GM12878 (cell line): ENCODE data around the gene NFATC2. TPM values are rescaled to one million over a fixed set of nuclear protein-coding genes. Genes with fewer than 3 reads are reported as not detected.

Experiments used
- ATAC-seq: fragments of 200-7000 bp; cut with Tn5 transposase; 3 replicates; pipeline ENCODE4 v1.9.1; 2020; ENCODE audit warnings: mild to moderate bottlenecking, moderate library complexity
- BruUV-seq: library from RNA; stranded (reverse); fragments of 400-500 nt; replicated peaks from 2 replicates; lab custom pipeline; 2021; lab: Mats Ljungman, UMichigan
- CTCF ChIA-PET: fragments of 300-600 bp; sonication (Branson Sonifier 250); formaldehyde crosslinking; extraction: SDS; loops from one replicate; lab custom pipeline; 2021; ENCODE audit warnings: inconsistent platforms; lab: Yijun Ruan, JAX
- POLR2A ChIA-PET: fragments of 350-600 bp; formaldehyde crosslinking; extraction: SDS; loops from one replicate; lab custom pipeline; 2021; ENCODE audit warnings: inconsistent platforms; lab: Charles Lee
- RAD21 ChIA-PET: fragments of 300-600 bp; sonication (Branson Sonifier 250); formaldehyde crosslinking; loops from one replicate; lab custom pipeline; 2023; ENCODE audit warnings: antibody characterized with exemption; ENCODE audit not compliant: unreplicated experiment; lab: Charles Lee
- SMC1A ChIA-PET: fragments of 300-600 bp; sonication (Branson Sonifier 250); formaldehyde crosslinking; loops from one replicate; lab custom pipeline; 2023; ENCODE audit not compliant: unreplicated experiment, uncharacterized antibody; lab: Charles Lee
- DNase-seq: peaks from one replicate; pipeline ENCODE4 v3.0.0-alpha.2; 2011; ENCODE audit warnings: low read depth, low spot score
- FAIRE-seq: peaks from 3 replicates; lab custom pipeline; 2011; peaks lifted over from hg19 to GRCh38; lab: Jason Lieb, UNC
- H2AFZ ChIP-seq: 2 replicates; pipeline ENCODE4 v1.6.0; 2011; ENCODE audit warnings: low read depth, low read length, control low read depth; ENCODE audit not compliant: control insufficient read depth
- H3K27ac ChIP-seq: 2 replicates; pipeline ENCODE4 v1.5.1; 2011; ENCODE audit warnings: control low read depth; ENCODE audit not compliant: control insufficient read depth, insufficient read depth
- H3K27me3 ChIP-seq, 2 experiments: replicated peaks in 1 of 2; 2 replicates each; pipeline versions ENCODE4 v1.6.0 to v1.6.1; 2011; ENCODE audit warnings: low read length in 1 of 2; ENCODE audit not compliant: control insufficient read depth in 2 of 2, insufficient read depth in 2 of 2
- H3K36me3 ChIP-seq, 2 experiments: 2 replicates each; pipeline ENCODE4 v1.5.1; 2011; ENCODE audit warnings: low read length in 1 of 2; ENCODE audit not compliant: control insufficient read depth in 2 of 2, insufficient read depth in 2 of 2
- H3K4me1 ChIP-seq: 2 replicates; pipeline ENCODE4 v1.6.1; 2011; ENCODE audit warnings: mild to moderate bottlenecking, low read length, moderate library complexity, mixed read lengths; ENCODE audit not compliant: control insufficient read depth, insufficient read depth
- H3K4me2 ChIP-seq: 2 replicates; pipeline ENCODE4 v1.6.0; 2011; ENCODE audit warnings: control low read depth; ENCODE audit not compliant: control insufficient read depth, insufficient read depth
- H3K4me3 ChIP-seq: fragments of 200-600 bp; sonication (generic); 2 replicates; pipeline ENCODE4 v1.5.1; 2016
- H3K79me2 ChIP-seq: 2 replicates; pipeline ENCODE4 v1.6.0; 2011; ENCODE audit warnings: low read length; ENCODE audit not compliant: control insufficient read depth, insufficient read depth
- H3K9ac ChIP-seq: 2 replicates; pipeline ENCODE4 v1.8.0; 2011; ENCODE audit warnings: low read length, control low read depth, mixed read lengths; ENCODE audit not compliant: control insufficient read depth, insufficient read depth
- H3K9me3 ChIP-seq: replicated peaks from 3 replicates; pipeline ENCODE4 v1.5.1; 2011; ENCODE audit warnings: mild to moderate bottlenecking, low read length; ENCODE audit not compliant: control insufficient read depth, insufficient read depth
- H4K20me1 ChIP-seq: 2 replicates; pipeline ENCODE4 v1.6.0; 2011; ENCODE audit not compliant: control insufficient read depth, insufficient read depth
- MYC ChIP-seq: IDR thresholded peaks from 2 replicates; pipeline ENCODE4 v1.6.1; 2011; ENCODE audit warnings: mild to moderate bottlenecking, low read length, moderate library complexity, inconsistent platforms; ENCODE audit not compliant: insufficient read depth, insufficient replicate concordance, insufficient read length, severe bottlenecking
- PAX8 ChIP-seq: fragments of 450-650 bp; IDR thresholded peaks from 2 replicates; pipeline ENCODE4 v1.6.1; 2017; ENCODE audit warnings: mild to moderate bottlenecking, moderate library complexity
- TCF3 ChIP-seq: IDR thresholded peaks from 2 replicates; pipeline ENCODE4 v1.6.1; 2012; ENCODE audit warnings: low read depth, mild to moderate bottlenecking, low read length, borderline replicate concordance; ENCODE audit not compliant: insufficient read depth
- WGBS: methylation state at CpG from one replicate; pipeline ENCODE4 v1.1.6; 2016; ENCODE audit warnings: low lambda C conversion rate; ENCODE audit not compliant: insufficient replicate concordance, insufficient coverage; ENCODE audit errors: missing lambda C conversion rate; 5-methylcytosine and 5-hydroxymethylcytosine counted together
- in situ Hi-C: fragments of 300-500 bp; cut with MboI; formaldehyde crosslinking; loops from 9 replicates; pipeline ENCODE4 v1.14.3; 2018; ENCODE audit warnings: mixed read lengths
- intact Hi-C: fragments of 100-400 bp; cut with micrococcal nuclease; formaldehyde crosslinking; loops from one replicate; pipeline ENCODE4 v1.14.2; 2022; ENCODE audit not compliant: unreplicated experiment
- polyA plus RNA-seq, 11 experiments: library from polyadenylated mRNA; depleted of rRNA in 4 of 11; unstranded in 6 of 11; stranded (reverse) in 5 of 11; fragments of >200 nt; fragmentation: Nextera tagmentation in 4 of 11; fragmentation: Illumina TruSeq in 1 of 11; extraction: Ambion mirVana in 4 of 11; extraction: Trizol in 1 of 11; gene quantifications; 1 replicate in 1 of 11; 2 replicates in 10 of 11; pipeline versions ENCODE4 v1.2.1 to v1.2.3, GENCODE V29; 2011 to 2016; ENCODE audit warnings: inconsistent platforms in 2 of 11, missing spikeins in 2 of 11, low read depth in 1 of 11
- total RNA-seq, 4 experiments: library from RNA; depleted of rRNA in 3 of 4; stranded (reverse); fragments of >200 nt in 3 of 4; fragmentation: Illumina TruSeq in 1 of 4; extraction: Trizol in 1 of 4; gene quantifications; 2 replicates each; pipeline versions ENCODE4 v1.2.1 to v1.2.3, GENCODE V29; 2013 to 2021

Gene NFATC2
- total and polyA plus RNA-seq, 10 of the 15 experiments (the other 5 are each of a cell fraction or from before 2014, with no cell fraction given): 3.3 to 20.0 (median 7.3) TPM

DNA sequence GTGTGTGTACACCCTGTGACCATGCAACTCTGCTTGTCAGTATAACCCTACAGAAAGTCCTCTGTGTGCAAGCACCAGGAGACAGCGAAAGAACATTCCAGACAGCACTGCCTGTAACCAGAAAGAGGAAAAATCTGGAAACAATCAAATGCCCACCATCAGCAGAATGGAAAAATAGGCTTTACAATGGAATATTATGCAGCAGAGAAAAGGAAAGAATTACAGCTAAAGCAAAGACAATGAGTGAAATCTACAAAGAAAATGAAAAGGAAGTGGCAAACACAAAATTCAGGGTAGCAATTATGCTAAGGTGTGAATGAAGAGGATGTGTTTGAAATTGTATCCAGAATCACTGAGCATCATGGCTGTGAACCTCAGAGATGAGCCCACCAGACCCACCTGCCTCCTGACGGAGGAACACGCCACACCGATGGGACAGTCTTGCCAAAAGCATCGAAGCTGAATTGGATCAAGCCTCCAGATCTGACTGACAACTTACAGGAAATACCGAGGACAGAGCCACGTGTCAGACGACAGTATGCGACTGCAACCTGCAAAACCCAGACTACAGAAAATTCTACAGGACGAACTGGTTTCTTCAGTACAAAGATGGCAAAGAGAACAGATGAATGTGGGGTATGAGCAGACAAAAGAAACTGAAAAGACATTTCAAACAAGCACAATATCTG is 133.2 kb downstream of the NFATC2 start:
- peaks cover 8 to 10% of the 10 kb centered on the region in 2 experiments for H3K36me3 ChIP-seq
- intact Hi-C loops: no loop called here
- POLR2A ChIA-PET: no interaction called here
- CTCF ChIA-PET: no interaction called here
- no peak overlapping the region for H2AFZ ChIP-seq
- no peak for ATAC-seq
- DNase-seq: no peak
- TF ChIP-seq PAX8: no peak
- TF ChIP-seq TCF3: no peak
- TF ChIP-seq MYC: no peak
- in situ Hi-C loops: loop anchor here (10.0 to 25.0 kb wide), 2 partner anchors 595 to 753 kb away; no protein-coding TSS in a partner anchor
- H3K9me3 ChIP-seq: no peaks in the 10 kb centered on the region; the same call in 2 of the 3 replicates
- no peak overlapping the region for H3K27ac ChIP-seq
- no peak overlapping the region for H3K4me3 ChIP-seq
- no peak overlapping the region for H3K9ac ChIP-seq
- no peak overlapping the region for H3K4me2 ChIP-seq
- RAD21 ChIA-PET: no interaction called here
- no peaks in the 10 kb centered on the region; the same call in 1 of the 2 replicates for H3K79me2 ChIP-seq
- no peaks in the 10 kb centered on the region for H3K27me3 ChIP-seq
- FAIRE-seq: no peak
- SMC1A ChIA-PET: no interaction called here
- no peaks in the 10 kb centered on the region; the same call in 1 of the 2 replicates for H4K20me1 ChIP-seq
- 72% methylated on average over 10 of the region's 10 CpGs for WGBS
- BruUV-seq: no TSS peak
- H3K4me1 ChIP-seq: peaks cover 30% of the 10 kb centered on the region
